Osteocyte (in vitro differentiated cells): ENCODE measurements around the gene TTC31. TPM values are rescaled to one million over a fixed set of nuclear protein-coding genes. Genes with fewer than 3 reads are reported as not detected.
A peak's percentile ranks its signal among the peaks of the same experiment; 100 is the strongest.
"Not testable (repeated sequence)": the region's sequence is repeated elsewhere in the genome, so short reads cannot be mapped to it uniquely, and the experiment has no call there.

ENCODE experiments used
- DNase-seq: peaks from one replicate; pipeline ENCODE4 v3.0.0; 2021; ENCODE audit warnings: mixed read lengths; ENCODE audit not compliant: unreplicated experiment; ENCODE audit errors: extremely low spot score
- H3K27ac Mint-ChIP-seq: one replicate; pipeline ENCODE4 v1.8.0; 2021; ENCODE audit warnings: mild to moderate bottlenecking, mixed read lengths; ENCODE audit not compliant: unreplicated experiment
- H3K27me3 Mint-ChIP-seq: one replicate; pipeline ENCODE4 v1.8.0; 2021; ENCODE audit warnings: mixed read lengths; ENCODE audit not compliant: unreplicated experiment
- H3K36me3 Mint-ChIP-seq: one replicate; pipeline ENCODE4 v1.8.0; 2021; ENCODE audit warnings: mixed read lengths; ENCODE audit not compliant: unreplicated experiment
- H3K4me1 Mint-ChIP-seq: one replicate; pipeline ENCODE4 v1.8.0; 2021; ENCODE audit warnings: mixed read lengths; ENCODE audit not compliant: unreplicated experiment
- H3K4me3 Mint-ChIP-seq: one replicate; pipeline ENCODE4 v1.8.0; 2021; ENCODE audit warnings: mild to moderate bottlenecking, moderate library complexity, mixed read lengths; ENCODE audit not compliant: unreplicated experiment
- H3K9me3 Mint-ChIP-seq: one replicate; pipeline ENCODE4 v1.8.0; 2021; ENCODE audit warnings: mixed read lengths; ENCODE audit not compliant: unreplicated experiment
- CTCF ChIP-seq: fragments of 200-600 bp; sonication (generic); IDR thresholded peaks from 2 replicates; pipeline ENCODE4 v1.5.0; 2021; ENCODE audit warnings: antibody characterized with exemption, mild to moderate bottlenecking, moderate library complexity
- total RNA-seq: library from RNA; stranded (reverse); gene quantifications from 2 replicates; pipeline ENCODE4 v1.2.1, GENCODE V29; 2021

The TTC31 gene
- total RNA-seq, 1 donor from 2014 or later, result 24.2 TPM

- DNase-seq, result no peak
- Mint-ChIP-seq H3K27me3 (no peaks in the 10 kb centered on the region), H3K4me1 (peaks cover 37% of the 10 kb centered on the region)
Observed at GRCh38 chr2:74461187-74462053, 21.5 kb upstream of the TTC31 start.

GRCh38 chr2:74462054-74462785 lies 20.7 kb upstream of the TTC31 start:
- no peak for DNase-seq
- no peaks in the 10 kb centered on the region for H3K27me3 Mint-ChIP-seq
- no peaks in the 10 kb centered on the region for H3K9me3 Mint-ChIP-seq
- H3K4me1 Mint-ChIP-seq, result peaks cover 31% of the 10 kb centered on the region
- peaks cover 8% of the 10 kb centered on the region for H3K36me3 Mint-ChIP-seq
- no peak overlapping the region for H3K27ac Mint-ChIP-seq
- no peak overlapping the region for H3K4me3 Mint-ChIP-seq
- TF ChIP-seq CTCF, result no peak

More at GRCh38 chr2:74461187-74462053, 21.5 kb upstream of the TTC31 start:
- Mint-ChIP-seq H3K27ac (no peak overlapping the region), H3K9me3 (no peaks in the 10 kb centered on the region), H3K36me3 (peaks cover 8% of the 10 kb centered on the region), H3K4me3 (no peak overlapping the region)
- TF ChIP-seq CTCF, result no peak

GRCh38 chr2:74462786-74463105 lies 20.1 kb upstream of the TTC31 start:
- H3K4me1 Mint-ChIP-seq, result peaks cover 30% of the 10 kb centered on the region
- DNase-seq, result no peak
- no peak for TF ChIP-seq CTCF
- no peaks in the 10 kb centered on the region for H3K9me3 Mint-ChIP-seq
- H3K27me3 Mint-ChIP-seq, result no peaks in the 10 kb centered on the region
- H3K4me3 Mint-ChIP-seq, result no peak overlapping the region
- H3K27ac Mint-ChIP-seq, result no peak overlapping the region
- peaks cover 8% of the 10 kb centered on the region for H3K36me3 Mint-ChIP-seq

- Mint-ChIP-seq H3K4me1 (peaks cover 28% of the 10 kb centered on the region), H3K4me3 (peak overlapping the region; percentile 98), H3K27me3 (no peaks in the 10 kb centered on the region), H3K9me3 (no peaks in the 10 kb centered on the region), H3K36me3 (peaks cover 8% of the 10 kb centered on the region), H3K27ac (peak overlapping the region; percentile 76)
- DNase-seq, result no peak
- no peak for TF ChIP-seq CTCF
Observed at GRCh38 chr2:74464406-74464805, 18.5 kb upstream of the TTC31 start.

- not testable (repeated sequence) for H3K36me3 Mint-ChIP-seq, H3K27me3 Mint-ChIP-seq, DNase-seq
Observed at GRCh38 chr2:74470742-74471141, 12.1 kb upstream of the TTC31 start.

More at GRCh38 chr2:74470742-74471141, 12.1 kb upstream of the TTC31 start:
- H3K4me3 Mint-ChIP-seq, result peak overlapping the region; percentile 71
- H3K4me1 Mint-ChIP-seq, result peaks cover 29% of the 10 kb centered on the region
- peak overlapping the region; percentile 64 for H3K27ac Mint-ChIP-seq
- not testable (repeated sequence) for H3K9me3 Mint-ChIP-seq
